GM12864 (cell line): ENCODE measurements around the gene NEO1.

Experiments
- DNase-seq: peaks from one replicate; pipeline ENCODE4 v3.0.0-alpha.2; 2011; ENCODE audit warnings: low read depth
- H3K4me3 ChIP-seq: 2 replicates; pipeline ENCODE4 v1.5.1; 2011; ENCODE audit warnings: mild to moderate bottlenecking, low read depth, low read length, control low read depth
- TF ChIP-seq, protein P1 (sequence below): IDR thresholded peaks from 2 replicates; pipeline ENCODE4 v1.5.1; 2011; ENCODE audit warnings: low read depth, mild to moderate bottlenecking, moderate library complexity, low read length, control low read depth, inconsistent platforms; ENCODE audit errors: missing control alignments

NEO1 gene

GRCh38 chr15:73346735-73347312, 294.6 kb downstream of the NEO1 start:
- H3K4me3 ChIP-seq, result no peak overlapping the region
- TF ChIP-seq, protein P1, sequence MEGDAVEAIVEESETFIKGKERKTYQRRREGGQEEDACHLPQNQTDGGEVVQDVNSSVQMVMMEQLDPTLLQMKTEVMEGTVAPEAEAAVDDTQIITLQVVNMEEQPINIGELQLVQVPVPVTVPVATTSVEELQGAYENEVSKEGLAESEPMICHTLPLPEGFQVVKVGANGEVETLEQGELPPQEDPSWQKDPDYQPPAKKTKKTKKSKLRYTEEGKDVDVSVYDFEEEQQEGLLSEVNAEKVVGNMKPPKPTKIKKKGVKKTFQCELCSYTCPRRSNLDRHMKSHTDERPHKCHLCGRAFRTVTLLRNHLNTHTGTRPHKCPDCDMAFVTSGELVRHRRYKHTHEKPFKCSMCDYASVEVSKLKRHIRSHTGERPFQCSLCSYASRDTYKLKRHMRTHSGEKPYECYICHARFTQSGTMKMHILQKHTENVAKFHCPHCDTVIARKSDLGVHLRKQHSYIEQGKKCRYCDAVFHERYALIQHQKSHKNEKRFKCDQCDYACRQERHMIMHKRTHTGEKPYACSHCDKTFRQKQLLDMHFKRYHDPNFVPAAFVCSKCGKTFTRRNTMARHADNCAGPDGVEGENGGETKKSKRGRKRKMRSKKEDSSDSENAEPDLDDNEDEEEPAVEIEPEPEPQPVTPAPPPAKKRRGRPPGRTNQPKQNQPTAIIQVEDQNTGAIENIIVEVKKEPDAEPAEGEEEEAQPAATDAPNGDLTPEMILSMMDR, result no peak
- no peak for DNase-seq

- H3K4me3 ChIP-seq, result no peak overlapping the region
- DNase-seq, result no peak
- TF ChIP-seq, protein P1, result no peak
These were observed 296.9 kb downstream of the NEO1 start for GRCh38 chr15:73349191-73349590.

DNA sequence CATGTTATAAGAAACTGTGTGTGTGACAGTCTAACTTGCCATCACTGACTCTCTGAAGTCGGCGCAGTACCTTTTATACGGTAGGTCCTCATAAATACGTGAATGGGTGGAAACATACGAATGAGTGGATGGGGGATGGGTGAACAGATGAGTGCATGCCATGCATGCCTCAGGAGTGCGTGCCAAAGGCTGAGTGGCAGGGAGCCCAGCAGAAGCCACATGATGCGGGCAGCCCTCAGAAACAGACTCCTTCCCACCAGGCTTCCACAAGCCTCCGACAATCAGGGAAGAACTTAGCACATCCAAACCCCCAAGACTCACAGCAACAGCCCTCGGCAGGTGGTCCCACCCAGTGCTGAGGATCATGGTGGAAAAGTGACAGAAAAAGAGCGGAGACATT, 299.8 kb downstream of the NEO1 start:
- H3K4me3 ChIP-seq, result no peak overlapping the region
- DNase-seq, result no peak
- TF ChIP-seq, protein P1, result no peak

GRCh38 chr15:73353734-73354133, 301.5 kb downstream of the NEO1 start:
- no peak overlapping the region for H3K4me3 ChIP-seq
- no peak for DNase-seq
- TF ChIP-seq, protein P1, result no peak

DNA sequence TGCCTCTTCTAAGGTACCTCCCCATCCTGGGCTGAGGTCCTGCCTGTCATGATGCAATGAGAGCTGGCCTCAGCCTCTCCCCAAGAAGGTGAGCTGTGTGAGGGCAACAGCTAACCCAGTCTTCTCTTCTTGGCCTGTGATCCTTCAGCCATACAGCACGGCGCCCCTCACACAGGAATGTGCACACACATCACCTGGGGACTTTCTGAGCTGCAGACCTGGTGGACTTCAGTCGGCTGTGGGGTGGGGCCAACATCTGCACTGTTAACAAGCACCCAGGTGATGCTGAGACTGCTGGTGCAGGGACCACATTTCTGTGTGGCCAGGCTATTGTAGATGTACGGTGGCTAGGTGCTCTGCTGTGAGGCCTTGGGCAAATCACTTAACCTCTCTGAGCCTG, 302.0 kb downstream of the NEO1 start:
- TF ChIP-seq, protein P1, result no peak
- no peak for DNase-seq

More for the DNA sequence above, 302.0 kb downstream of the NEO1 start:
- no peak overlapping the region for H3K4me3 ChIP-seq
